Gastrocnemius medialis (tissue), 4 donors: ENCODE data around the gene SMAD6.

Experiments used
- POLR2A ChIP-seq, 2 donors: fragments of 450-650 bp; IDR thresholded peaks; one replicate each; pipeline ENCODE4 v1.6.1; 2017; ENCODE audit warnings: antibody characterized with exemption in 2 of 2, mild to moderate bottlenecking in 2 of 2, moderate library complexity in 2 of 2
- TF ChIP-seq, protein P1 (sequence below), 5 experiments: fragments of 450-650 bp in 3 of 5; fragments of 200-600 bp in 2 of 5; sonication (generic) in 2 of 5; IDR thresholded peaks in 4 of 5; conservative IDR thresholded peaks in 1 of 5; 1 replicate in 4 of 5; 2 replicates in 1 of 5; pipeline ENCODE4 v1.5.1; 2016 to 2019; ENCODE audit warnings: antibody characterized with exemption in 5 of 5, mild to moderate bottlenecking in 3 of 5, moderate library complexity in 3 of 5

DNA sequence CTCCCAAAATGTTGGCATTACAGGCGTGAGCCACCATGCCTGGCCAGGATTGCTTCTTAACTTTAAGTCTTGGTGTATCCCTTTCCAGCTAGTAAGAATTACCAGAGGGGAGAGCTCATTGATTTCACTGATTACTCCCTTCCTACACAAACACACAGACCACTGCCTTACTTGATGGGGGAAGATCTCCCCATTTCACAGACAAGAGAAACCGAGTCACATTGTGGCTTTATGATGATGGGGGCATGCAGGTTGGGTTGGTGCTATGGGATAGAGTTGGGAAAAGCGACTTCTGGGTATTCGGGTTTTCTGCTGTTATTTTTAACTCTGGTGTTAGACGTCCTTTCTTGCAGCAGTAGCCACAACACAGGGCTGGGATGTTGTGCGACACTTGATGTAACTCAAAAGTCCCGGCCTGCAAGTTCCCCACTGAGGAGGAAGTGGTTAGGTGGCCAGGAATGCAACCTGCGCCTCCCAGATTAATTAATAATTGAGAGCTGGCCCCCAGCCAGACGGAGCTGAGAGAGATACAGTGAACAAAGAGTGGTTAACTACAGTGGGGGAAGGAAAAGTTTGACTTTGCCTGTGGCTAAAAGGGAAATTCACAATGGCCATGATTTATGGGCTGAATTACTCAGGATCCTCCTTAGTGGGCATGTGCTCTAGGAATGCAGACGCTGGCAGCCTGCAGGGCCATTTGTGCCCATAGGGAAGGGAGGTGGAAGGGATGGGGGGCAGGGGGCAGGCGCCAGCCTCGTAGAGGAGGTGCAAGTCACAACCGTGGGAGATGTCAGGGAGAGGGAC lies 63.6 kb downstream of the SMAD6 start:
- TF ChIP-seq POLR2A (IDR thresholded peaks at IDR 0.05), result no peak
- TF ChIP-seq, protein P1, sequence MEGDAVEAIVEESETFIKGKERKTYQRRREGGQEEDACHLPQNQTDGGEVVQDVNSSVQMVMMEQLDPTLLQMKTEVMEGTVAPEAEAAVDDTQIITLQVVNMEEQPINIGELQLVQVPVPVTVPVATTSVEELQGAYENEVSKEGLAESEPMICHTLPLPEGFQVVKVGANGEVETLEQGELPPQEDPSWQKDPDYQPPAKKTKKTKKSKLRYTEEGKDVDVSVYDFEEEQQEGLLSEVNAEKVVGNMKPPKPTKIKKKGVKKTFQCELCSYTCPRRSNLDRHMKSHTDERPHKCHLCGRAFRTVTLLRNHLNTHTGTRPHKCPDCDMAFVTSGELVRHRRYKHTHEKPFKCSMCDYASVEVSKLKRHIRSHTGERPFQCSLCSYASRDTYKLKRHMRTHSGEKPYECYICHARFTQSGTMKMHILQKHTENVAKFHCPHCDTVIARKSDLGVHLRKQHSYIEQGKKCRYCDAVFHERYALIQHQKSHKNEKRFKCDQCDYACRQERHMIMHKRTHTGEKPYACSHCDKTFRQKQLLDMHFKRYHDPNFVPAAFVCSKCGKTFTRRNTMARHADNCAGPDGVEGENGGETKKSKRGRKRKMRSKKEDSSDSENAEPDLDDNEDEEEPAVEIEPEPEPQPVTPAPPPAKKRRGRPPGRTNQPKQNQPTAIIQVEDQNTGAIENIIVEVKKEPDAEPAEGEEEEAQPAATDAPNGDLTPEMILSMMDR (IDR thresholded peaks at IDR 0.05 in 4 of 5, conservative IDR thresholded peaks at IDR 0.05 in 1 of 5), result no peak
